ENCODE data around the gene SPATA16.
"Not testable (repeated sequence)": the region's sequence is repeated elsewhere in the genome, so short reads cannot be mapped to it uniquely, and the experiment has no call there.

The SPATA16 gene

GRCh38 chr3:172877011-172877410 lies 264.0 kb downstream of the SPATA16 start:
- DNase-seq (ENCODE audit: low read depth): no peak

GRCh38 chr3:172876297-172876696 lies 264.7 kb downstream of the SPATA16 start:
- DNase-seq (ENCODE audit: low read depth): no peak

- no peak for DNase-seq (ENCODE audit: low read depth)
Observed at GRCh38 chr3:172875039-172875438, 266.0 kb downstream of the SPATA16 start.

GRCh38 chr3:172869784-172870518 lies 271.1 kb downstream of the SPATA16 start:
- DNase-seq (ENCODE audit: low read depth): no peak

- no peak for DNase-seq (ENCODE audit: low read depth)
Observed at GRCh38 chr3:172869368-172869771, 271.7 kb downstream of the SPATA16 start.

GRCh38 chr3:172868582-172869200 lies 272.3 kb downstream of the SPATA16 start:
- no peak for DNase-seq (ENCODE audit: low read depth)

- not testable (repeated sequence) for DNase-seq (ENCODE audit: low read depth)
Observed at GRCh38 chr3:172866726-172867350, 274.2 kb downstream of the SPATA16 start.

- no peak for DNase-seq (ENCODE audit: low read depth)
Observed at GRCh38 chr3:172859041-172859440, 282.0 kb downstream of the SPATA16 start.

- no peak for DNase-seq (ENCODE audit: low read depth)
Observed at GRCh38 chr3:172856795-172857742, 284.0 kb downstream of the SPATA16 start.

GRCh38 chr3:172855037-172855436 lies 286.0 kb downstream of the SPATA16 start:
- no peak for DNase-seq (ENCODE audit: low read depth)

GRCh38 chr3:172853921-172854666 lies 286.9 kb downstream of the SPATA16 start:
- DNase-seq (ENCODE audit: low read depth): no peak

- DNase-seq (ENCODE audit: low read depth): no peak
Observed at GRCh38 chr3:172853005-172853404, 288.0 kb downstream of the SPATA16 start.

GRCh38 chr3:172848910-172849309 lies 292.1 kb downstream of the SPATA16 start:
- DNase-seq (ENCODE audit: low read depth): no peak

GRCh38 chr3:172847292-172847691 lies 293.7 kb downstream of the SPATA16 start:
- no peak for DNase-seq (ENCODE audit: low read depth)

- DNase-seq (ENCODE audit: low read depth): no peak
Observed at GRCh38 chr3:172846706-172847105, 294.3 kb downstream of the SPATA16 start.

GRCh38 chr3:172846103-172846561 lies 294.9 kb downstream of the SPATA16 start:
- DNase-seq (ENCODE audit: low read depth): no peak

GRCh38 chr3:172844428-172844827 lies 296.6 kb downstream of the SPATA16 start:
- DNase-seq (ENCODE audit: low read depth): no peak

GRCh38 chr3:172840913-172841312 lies 300.1 kb downstream of the SPATA16 start:
- DNase-seq (ENCODE audit: low read depth): no peak

GRCh38 chr3:172840463-172840862 lies 300.6 kb downstream of the SPATA16 start:
- no peak for DNase-seq (ENCODE audit: low read depth)

- no peak for DNase-seq (ENCODE audit: low read depth)
Observed at GRCh38 chr3:172839679-172840078, 301.4 kb downstream of the SPATA16 start.
